Measurements from ENCODE around the gene ARFGEF3. TPM values are rescaled to one million over a fixed set of nuclear protein-coding genes. Genes with fewer than 3 reads are reported as not detected.
A peak's percentile ranks its signal among the peaks of the same experiment; 100 is the strongest.
"Not testable (repeated sequence)": the region's sequence is repeated elsewhere in the genome, so short reads cannot be mapped to it uniquely, and the experiment has no call there.

Gene ARFGEF3
- total RNA-seq, 3 donors from 2014 or later = 10.1 to 24.3 (median 21.1) TPM

- ATAC-seq (peak; percentile 85), DNase-seq (peak in 2 of 3 donors; percentile 72 to 88)
- no peaks in the 10 kb centered on the region for H3K9me3 ChIP-seq
- no peak overlapping the region for H3K4me3 ChIP-seq
- intact Hi-C loops (cut with DNase I, micrococcal nuclease) = loop anchor here (5.0 kb wide), 1 partner anchor 170 kb away; no protein-coding TSS in a partner anchor
- peak; percentile 72 for TF ChIP-seq CTCF (IDR thresholded peaks at IDR 0.05)
- no peaks in the 10 kb centered on the region for H3K4me1 ChIP-seq (ENCODE audit: low read depth)
- no peaks in the 10 kb centered on the region for H3K36me3 ChIP-seq (ENCODE audit: low read depth)
Measured at GRCh38 chr6:138287144-138287955, 125.6 kb downstream of the ARFGEF3 start.

GRCh38 chr6:138288428-138289085, 126.8 kb downstream of the ARFGEF3 start:
- not testable (repeated sequence) for H3K9me3 ChIP-seq; DNase-seq; ATAC-seq; H3K4me3 ChIP-seq; H3K36me3 ChIP-seq (ENCODE audit: low read depth); H3K4me1 ChIP-seq (ENCODE audit: low read depth)
- intact Hi-C loops (cut with DNase I, micrococcal nuclease) = loop anchor here (5.0 kb wide), 1 partner anchor 171 kb away; no protein-coding TSS in a partner anchor

- peak; percentile 25 for ATAC-seq
- H3K4me1 ChIP-seq (ENCODE audit: low read depth) = no peaks in the 10 kb centered on the region
Measured at GRCh38 chr6:138289739-138290138, 128.0 kb downstream of the ARFGEF3 start.

GRCh38 chr6:138290423-138290962, 128.8 kb downstream of the ARFGEF3 start:
- DNase-seq (no peak), ATAC-seq (no peak)
- Histone ChIP-seq H3K9me3 (no peaks in the 10 kb centered on the region), H3K36me3 (ENCODE audit: low read depth) (no peaks in the 10 kb centered on the region), H3K4me3 (no peak overlapping the region), H3K4me1 (ENCODE audit: low read depth) (no peaks in the 10 kb centered on the region)
- intact Hi-C loops (cut with DNase I, micrococcal nuclease) = no loop called here
- no peak for TF ChIP-seq CTCF (IDR thresholded peaks at IDR 0.05)

More at GRCh38 chr6:138289739-138290138, 128.0 kb downstream of the ARFGEF3 start:
- Histone ChIP-seq H3K36me3 (ENCODE audit: low read depth) (no peaks in the 10 kb centered on the region), H3K9me3 (no peaks in the 10 kb centered on the region), H3K4me3 (no peak overlapping the region)
- intact Hi-C loops (cut with DNase I, micrococcal nuclease) = loop anchor here (5.0 kb wide), 1 partner anchor 172 kb away; no protein-coding TSS in a partner anchor
- DNase-seq = peak in 1 of 3 donors; percentile 12
- TF ChIP-seq CTCF (IDR thresholded peaks at IDR 0.05) = no peak

GRCh38 chr6:138291036-138291848, 129.5 kb downstream of the ARFGEF3 start:
- no peak for TF ChIP-seq CTCF (IDR thresholded peaks at IDR 0.05)
- no peaks in the 10 kb centered on the region for H3K4me1 ChIP-seq (ENCODE audit: low read depth)
- H3K36me3 ChIP-seq (ENCODE audit: low read depth) = no peaks in the 10 kb centered on the region
- ATAC-seq = no peak
- intact Hi-C loops (cut with DNase I, micrococcal nuclease) = no loop called here
- no peak for DNase-seq
- no peak overlapping the region for H3K4me3 ChIP-seq
- no peaks in the 10 kb centered on the region for H3K9me3 ChIP-seq

All from mucosa of descending colon (tissue), 3 donors.